Measurements from ENCODE around the gene CLASP1.
"Not testable (repeated sequence)": the region's sequence is repeated elsewhere in the genome, so short reads cannot be mapped to it uniquely, and the experiment has no call there.

Gene CLASP1

GRCh38 chr2:121587131-121587530 lies 62.1 kb downstream of the CLASP1 start:
- Mint-ChIP-seq H3K36me3 (peaks cover 16% of the 10 kb centered on the region), H3K4me1 (peaks cover 38% of the 10 kb centered on the region), H3K4me3 (no peak overlapping the region), H3K9me3 (no peaks in the 10 kb centered on the region), H3K27ac (no peak overlapping the region)
- ATAC-seq (no peak), DNase-seq (ENCODE audit: low spot score in 2 of 2) (no peak)

GRCh38 chr2:121584741-121585140 lies 64.5 kb downstream of the CLASP1 start:
- H3K27ac Mint-ChIP-seq = no peak overlapping the region
- no peak for ATAC-seq
- peaks cover 32% of the 10 kb centered on the region for H3K4me1 Mint-ChIP-seq
- DNase-seq (ENCODE audit: low spot score in 2 of 2) = no peak
- H3K36me3 Mint-ChIP-seq = peaks cover 15% of the 10 kb centered on the region
- no peak overlapping the region for H3K4me3 Mint-ChIP-seq
- H3K9me3 Mint-ChIP-seq = no peaks in the 10 kb centered on the region

- H3K4me3 Mint-ChIP-seq = no peak overlapping the region
- H3K9me3 Mint-ChIP-seq = no peaks in the 10 kb centered on the region
- DNase-seq (ENCODE audit: low spot score in 2 of 2) = no peak
- H3K36me3 Mint-ChIP-seq = peaks cover 6% of the 10 kb centered on the region
- peak; percentile 74 for ATAC-seq
- no peak overlapping the region for H3K27ac Mint-ChIP-seq
- H3K4me1 Mint-ChIP-seq = peaks cover 37% of the 10 kb centered on the region
These were observed 65.7 kb downstream of the CLASP1 start for GRCh38 chr2:121583555-121583954.

- ATAC-seq (no peak), DNase-seq (ENCODE audit: low spot score in 2 of 2) (no peak)
- peak overlapping the region; percentile 41 for H3K27ac Mint-ChIP-seq
- H3K36me3 Mint-ChIP-seq = no peaks in the 10 kb centered on the region
- no peak overlapping the region for H3K4me3 Mint-ChIP-seq
- peaks cover 36% of the 10 kb centered on the region for H3K4me1 Mint-ChIP-seq
- H3K9me3 Mint-ChIP-seq = no peaks in the 10 kb centered on the region
These were observed 67.0 kb downstream of the CLASP1 start for GRCh38 chr2:121582272-121582671.

- H3K27ac Mint-ChIP-seq = no peak overlapping the region
- H3K4me1 Mint-ChIP-seq = peaks cover 34% of the 10 kb centered on the region
- no peak overlapping the region for H3K4me3 Mint-ChIP-seq
- no peaks in the 10 kb centered on the region for H3K9me3 Mint-ChIP-seq
- ATAC-seq = no peak
- no peak for DNase-seq (ENCODE audit: low spot score in 2 of 2)
- no peaks in the 10 kb centered on the region for H3K36me3 Mint-ChIP-seq
These were observed 70.0 kb downstream of the CLASP1 start for GRCh38 chr2:121579309-121579708.

GRCh38 chr2:121577381-121577780 lies 71.9 kb downstream of the CLASP1 start:
- no peaks in the 10 kb centered on the region for H3K9me3 Mint-ChIP-seq
- peaks cover 30% of the 10 kb centered on the region for H3K4me1 Mint-ChIP-seq
- ATAC-seq (no peak), DNase-seq (ENCODE audit: low spot score in 2 of 2) (no peak)
- peaks cover 3% of the 10 kb centered on the region for H3K36me3 Mint-ChIP-seq
- no peak overlapping the region for H3K4me3 Mint-ChIP-seq
- H3K27ac Mint-ChIP-seq = no peak overlapping the region

- Mint-ChIP-seq H3K36me3 (peaks cover 13% of the 10 kb centered on the region), H3K4me3 (no peak overlapping the region), H3K4me1 (peaks cover 29% of the 10 kb centered on the region), H3K9me3 (no peaks in the 10 kb centered on the region), H3K27ac (no peak overlapping the region)
- no peak for ATAC-seq
- no peak for DNase-seq (ENCODE audit: low spot score in 2 of 2)
These were observed 73.0 kb downstream of the CLASP1 start for GRCh38 chr2:121576263-121576662.

GRCh38 chr2:121575800-121576199 lies 73.5 kb downstream of the CLASP1 start:
- H3K9me3 Mint-ChIP-seq = no peaks in the 10 kb centered on the region
- peaks cover 13% of the 10 kb centered on the region for H3K36me3 Mint-ChIP-seq
- DNase-seq (ENCODE audit: low spot score in 2 of 2) (no peak), ATAC-seq (no peak)
- H3K4me1 Mint-ChIP-seq = peaks cover 29% of the 10 kb centered on the region
- no peak overlapping the region for H3K27ac Mint-ChIP-seq
- no peak overlapping the region for H3K4me3 Mint-ChIP-seq

- ATAC-seq = no peak
- H3K4me3 Mint-ChIP-seq = no peak overlapping the region
- DNase-seq (ENCODE audit: low spot score in 2 of 2) = no peak
- peaks cover 48% of the 10 kb centered on the region for H3K4me1 Mint-ChIP-seq
- H3K27ac Mint-ChIP-seq = no peak overlapping the region
- H3K9me3 Mint-ChIP-seq = no peaks in the 10 kb centered on the region
- H3K36me3 Mint-ChIP-seq = peaks cover 13% of the 10 kb centered on the region
These were observed 78.6 kb downstream of the CLASP1 start for GRCh38 chr2:121570667-121571055.

- H3K4me1 Mint-ChIP-seq = peaks cover 48% of the 10 kb centered on the region
- no peak overlapping the region for H3K4me3 Mint-ChIP-seq
- ATAC-seq (no peak), DNase-seq (ENCODE audit: low spot score in 2 of 2) (no peak)
- H3K9me3 Mint-ChIP-seq = no peaks in the 10 kb centered on the region
- H3K36me3 Mint-ChIP-seq = peaks cover 13% of the 10 kb centered on the region
- H3K27ac Mint-ChIP-seq = no peak overlapping the region
These were observed 79.1 kb downstream of the CLASP1 start for GRCh38 chr2:121570036-121570666.

- peaks cover 13% of the 10 kb centered on the region for H3K36me3 Mint-ChIP-seq
- DNase-seq (ENCODE audit: low spot score in 2 of 2) (no peak), ATAC-seq (no peak)
- peak overlapping the region; percentile 16 for H3K27ac Mint-ChIP-seq
- H3K4me3 Mint-ChIP-seq = no peak overlapping the region
- peaks cover 63% of the 10 kb centered on the region for H3K4me1 Mint-ChIP-seq
- no peaks in the 10 kb centered on the region for H3K9me3 Mint-ChIP-seq
These were observed 81.3 kb downstream of the CLASP1 start for GRCh38 chr2:121567957-121568409.

GRCh38 chr2:121567452-121567851 lies 81.8 kb downstream of the CLASP1 start:
- Mint-ChIP-seq H3K4me1 (peaks cover 69% of the 10 kb centered on the region), H3K4me3 (no peak overlapping the region), H3K36me3 (peaks cover 11% of the 10 kb centered on the region), H3K9me3 (no peaks in the 10 kb centered on the region), H3K27ac (peak overlapping the region; percentile 16)
- DNase-seq (ENCODE audit: low spot score in 2 of 2) = no peak
- no peak for ATAC-seq

GRCh38 chr2:121565389-121566250 lies 83.6 kb downstream of the CLASP1 start:
- ATAC-seq = no peak
- H3K27ac Mint-ChIP-seq = peak overlapping the region; percentile 74

GRCh38 chr2:121564905-121565304 lies 84.4 kb downstream of the CLASP1 start:
- Mint-ChIP-seq H3K36me3 (no peaks in the 10 kb centered on the region), H3K4me3 (no peak overlapping the region), H3K4me1 (peaks cover 74% of the 10 kb centered on the region), H3K27ac (peak overlapping the region; percentile 74), H3K9me3 (no peaks in the 10 kb centered on the region)
- DNase-seq (ENCODE audit: low spot score in 2 of 2) (no peak), ATAC-seq (peak; percentile 34)

More at GRCh38 chr2:121565389-121566250, 83.6 kb downstream of the CLASP1 start:
- no peak for DNase-seq (ENCODE audit: low spot score in 2 of 2)
- H3K4me3 Mint-ChIP-seq = no peak overlapping the region
- H3K4me1 Mint-ChIP-seq = peaks cover 74% of the 10 kb centered on the region
- no peaks in the 10 kb centered on the region for H3K9me3 Mint-ChIP-seq
- no peaks in the 10 kb centered on the region for H3K36me3 Mint-ChIP-seq

GRCh38 chr2:121563754-121564153 lies 85.5 kb downstream of the CLASP1 start:
- peaks cover 67% of the 10 kb centered on the region for H3K4me1 Mint-ChIP-seq
- peak overlapping the region; percentile 85 for H3K27ac Mint-ChIP-seq
- not testable (repeated sequence) for H3K36me3 Mint-ChIP-seq

More at GRCh38 chr2:121563754-121564153, 85.5 kb downstream of the CLASP1 start:
- ATAC-seq; DNase-seq (ENCODE audit: low spot score in 2 of 2); H3K9me3 Mint-ChIP-seq; H3K4me3 Mint-ChIP-seq: not testable (repeated sequence)

All from stimulated activated effector memory CD8-positive, alpha-beta T cell treated with anti-CD3 and anti-CD28 coated beads, Interleukin-12 subunit alpha, Interleukin-12 subunit beta, amount 100 ng/mL, for 72 hours (primary cell).